MM.1S (cell line): Measurements from ENCODE around the gene ADAMTS13.

Experiments
- EZH2 ChIP-seq: fragments of 300-600 bp; sonication (generic); optimal IDR thresholded peaks from 2 replicates; pipeline ENCODE3; 2017; ENCODE audit warnings: low read depth, mild to moderate bottlenecking, antibody characterized with exemption, low read length, mixed read lengths
- TF ChIP-seq, protein P1 (sequence below): fragments of 300-600 bp; sonication (generic); IDR thresholded peaks from 2 replicates; pipeline ENCODE4 v1.5.1; 2016; ENCODE audit warnings: antibody characterized with exemption, low read length, mixed read lengths

DNA sequence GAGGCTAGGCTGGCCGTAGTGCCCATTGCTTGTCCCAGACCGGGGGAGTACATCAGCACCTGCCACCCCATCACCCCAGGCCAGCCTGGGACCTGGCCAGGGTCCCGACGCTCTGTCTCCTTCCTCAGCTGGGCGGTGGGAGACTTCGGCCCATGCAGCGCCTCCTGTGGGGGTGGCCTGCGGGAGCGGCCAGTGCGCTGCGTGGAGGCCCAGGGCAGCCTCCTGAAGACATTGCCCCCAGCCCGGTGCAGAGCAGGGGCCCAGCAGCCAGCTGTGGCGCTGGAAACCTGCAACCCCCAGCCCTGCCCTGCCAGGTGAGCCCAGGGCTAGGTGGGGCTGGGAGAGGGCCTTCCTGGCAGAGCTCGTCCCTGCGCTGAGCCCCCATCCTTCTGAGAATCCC, 21.1 kb downstream of the ADAMTS13 start:
- TF ChIP-seq, protein P1, sequence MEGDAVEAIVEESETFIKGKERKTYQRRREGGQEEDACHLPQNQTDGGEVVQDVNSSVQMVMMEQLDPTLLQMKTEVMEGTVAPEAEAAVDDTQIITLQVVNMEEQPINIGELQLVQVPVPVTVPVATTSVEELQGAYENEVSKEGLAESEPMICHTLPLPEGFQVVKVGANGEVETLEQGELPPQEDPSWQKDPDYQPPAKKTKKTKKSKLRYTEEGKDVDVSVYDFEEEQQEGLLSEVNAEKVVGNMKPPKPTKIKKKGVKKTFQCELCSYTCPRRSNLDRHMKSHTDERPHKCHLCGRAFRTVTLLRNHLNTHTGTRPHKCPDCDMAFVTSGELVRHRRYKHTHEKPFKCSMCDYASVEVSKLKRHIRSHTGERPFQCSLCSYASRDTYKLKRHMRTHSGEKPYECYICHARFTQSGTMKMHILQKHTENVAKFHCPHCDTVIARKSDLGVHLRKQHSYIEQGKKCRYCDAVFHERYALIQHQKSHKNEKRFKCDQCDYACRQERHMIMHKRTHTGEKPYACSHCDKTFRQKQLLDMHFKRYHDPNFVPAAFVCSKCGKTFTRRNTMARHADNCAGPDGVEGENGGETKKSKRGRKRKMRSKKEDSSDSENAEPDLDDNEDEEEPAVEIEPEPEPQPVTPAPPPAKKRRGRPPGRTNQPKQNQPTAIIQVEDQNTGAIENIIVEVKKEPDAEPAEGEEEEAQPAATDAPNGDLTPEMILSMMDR = no peak
- no peak for TF ChIP-seq EZH2
